HEK293 (cell line): ENCODE results near the gene SUV39H2.

Experiments used
- BCL11A ChIP-seq: fragments of 450-650 bp; formaldehyde crosslinking; IDR thresholded peaks from 2 replicates; pipeline ENCODE4 v1.5.1; 2016; ENCODE audit warnings: low read depth, missing biosample characterization, missing genetic modification characterization
- CTCF ChIP-seq: fragments of 450-650 bp; formaldehyde crosslinking; IDR thresholded peaks from 2 replicates; pipeline ENCODE4 v1.5.1; 2016; ENCODE audit warnings: missing biosample characterization, missing genetic modification characterization
- GLIS2 ChIP-seq: fragments of 450-650 bp; formaldehyde crosslinking; IDR thresholded peaks from 2 replicates; pipeline ENCODE4 v1.5.1; 2016; ENCODE audit warnings: missing biosample characterization, missing genetic modification characterization
- MEIS1 ChIP-seq: sonication (generic); formaldehyde crosslinking; IDR thresholded peaks from 2 replicates; pipeline ENCODE4 v1.8.1; 2022; ENCODE audit warnings: missing genetic modification reagents, mild to moderate bottlenecking, borderline replicate concordance
- MZF1 ChIP-seq: fragments of 450-650 bp; formaldehyde crosslinking; IDR thresholded peaks from 2 replicates; pipeline ENCODE4 v1.5.1; 2017; ENCODE audit warnings: missing biosample characterization, missing genetic modification characterization, borderline replicate concordance
- TCF7L2 ChIP-seq: IDR thresholded peaks from 2 replicates; pipeline ENCODE4 v1.6.1; 2011; ENCODE audit warnings: low read depth, mild to moderate bottlenecking, inconsistent platforms, low read length, moderate library complexity, borderline replicate concordance
- ZBTB17 ChIP-seq: fragments of 450-650 bp; formaldehyde crosslinking; IDR thresholded peaks from 2 replicates; pipeline ENCODE4 v1.5.1; 2016; ENCODE audit warnings: missing biosample characterization, missing genetic modification characterization
- ZNF132 ChIP-seq: fragments of 450-650 bp; formaldehyde crosslinking; IDR thresholded peaks from 2 replicates; pipeline ENCODE4 v1.5.1; 2017; ENCODE audit warnings: missing biosample characterization, missing genetic modification characterization, borderline replicate concordance
- ZNF175 ChIP-seq: fragments of 450-650 bp; formaldehyde crosslinking; IDR thresholded peaks from 2 replicates; pipeline ENCODE4 v1.5.1; 2016; ENCODE audit warnings: missing biosample characterization, missing genetic modification characterization
- ZNF366 ChIP-seq: fragments of 450-650 bp; formaldehyde crosslinking; conservative IDR thresholded peaks from 2 replicates; pipeline ENCODE4 v1.5.1; 2016; ENCODE audit warnings: missing biosample characterization, missing genetic modification characterization
- ZNF530 ChIP-seq: fragments of 450-650 bp; formaldehyde crosslinking; IDR thresholded peaks from 2 replicates; pipeline ENCODE4 v1.5.1; 2016; ENCODE audit warnings: low read depth, missing biosample characterization, missing genetic modification characterization
- ZNF639 ChIP-seq: fragments of 450-650 bp; formaldehyde crosslinking; IDR thresholded peaks from 2 replicates; pipeline ENCODE4 v1.5.1; 2016; ENCODE audit warnings: missing biosample characterization, missing genetic modification characterization

- TF ChIP-seq TCF7L2 (no peak), ZBTB17 (tag by site-specific recombination) (no peak), CTCF (no peak), GLIS2 (tag by site-specific recombination) (no peak), ZNF366 (no peak), MEIS1 (CRISPR knock-in tag) (no peak), BCL11A (tag by site-specific recombination) (no peak), MZF1 (tag by site-specific recombination) (no peak), ZNF639 (tag by site-specific recombination) (no peak), ZNF530 (no peak), ZNF175 (tag by site-specific recombination) (no peak), ZNF132 (tag by site-specific recombination) (no peak)
Observed at GRCh38 chr10:14918964-14919363, 40.3 kb downstream of the SUV39H2 start.
